Astrocyte (in vitro differentiated cells and primary cell): ENCODE data around the gene CD99L2. TPM values are rescaled to one million over a fixed set of nuclear protein-coding genes. Genes with fewer than 3 reads are reported as not detected.

Experiments used
- DNase-seq: peaks from one replicate; pipeline ENCODE4 v3.0.0-alpha.2; 2010; ENCODE audit warnings: low read depth
- FAIRE-seq: peaks from 2 replicates; lab custom pipeline; 2011; peaks lifted over from hg19 to GRCh38; lab: Jason Lieb, UNC
- H2AFZ ChIP-seq: 2 replicates; pipeline ENCODE4 v1.6.0; 2012; ENCODE audit warnings: low read depth, low read length, inconsistent platforms
- H3K27ac ChIP-seq: 2 replicates; pipeline ENCODE4 v1.5.1; 2011; ENCODE audit warnings: low read depth, low read length, inconsistent platforms
- H3K27me3 ChIP-seq: 2 replicates; pipeline ENCODE4 v1.6.0; 2011; ENCODE audit warnings: low read length, inconsistent platforms; ENCODE audit not compliant: insufficient read depth
- H3K36me3 ChIP-seq: 2 replicates; pipeline ENCODE4 v1.5.1; 2011; ENCODE audit warnings: low read length, inconsistent platforms; ENCODE audit not compliant: insufficient read depth
- H3K4me1 ChIP-seq: 2 replicates; pipeline ENCODE4 v1.5.1; 2011; ENCODE audit warnings: low read length, inconsistent platforms; ENCODE audit not compliant: insufficient read depth
- H3K4me2 ChIP-seq: 2 replicates; pipeline ENCODE4 v1.6.0; 2012; ENCODE audit warnings: low read length, inconsistent platforms
- H3K4me3 ChIP-seq: 2 replicates; pipeline ENCODE4 v1.5.1; 2011; ENCODE audit warnings: low read depth, mild to moderate bottlenecking, low read length, inconsistent platforms; ENCODE audit not compliant: insufficient read depth
- H3K79me2 ChIP-seq: 2 replicates; pipeline ENCODE4 v1.6.0; 2012; ENCODE audit warnings: mild to moderate bottlenecking, low read length, inconsistent platforms; ENCODE audit not compliant: insufficient read depth
- H3K9ac ChIP-seq: 2 replicates; pipeline ENCODE4 v1.6.0; 2012; ENCODE audit warnings: mild to moderate bottlenecking, low read length, inconsistent platforms
- H3K9me3 ChIP-seq: 2 replicates; pipeline ENCODE4 v1.5.1; 2012; ENCODE audit warnings: low read depth, mild to moderate bottlenecking, low read length, inconsistent platforms; ENCODE audit not compliant: insufficient read depth
- H4K20me1 ChIP-seq: 2 replicates; pipeline ENCODE4 v1.6.0; 2012; ENCODE audit warnings: low read length, inconsistent platforms; ENCODE audit not compliant: insufficient read depth
- H3K27ac Mint-ChIP-seq: one replicate; pipeline ENCODE4 v1.8.0; 2021; ENCODE audit warnings: mild to moderate bottlenecking, mixed read lengths; ENCODE audit not compliant: unreplicated experiment
- H3K27me3 Mint-ChIP-seq: one replicate; pipeline ENCODE4 v1.8.0; 2021; ENCODE audit warnings: low read depth, mixed read lengths; ENCODE audit not compliant: unreplicated experiment
- H3K36me3 Mint-ChIP-seq: one replicate; pipeline ENCODE4 v1.8.0; 2021; ENCODE audit warnings: low read depth, mixed read lengths; ENCODE audit not compliant: unreplicated experiment
- H3K4me1 Mint-ChIP-seq: one replicate; pipeline ENCODE4 v1.8.0; 2021; ENCODE audit warnings: low read depth, mixed read lengths; ENCODE audit not compliant: unreplicated experiment
- H3K4me3 Mint-ChIP-seq: one replicate; pipeline ENCODE4 v1.8.0; 2021; ENCODE audit warnings: mild to moderate bottlenecking, moderate library complexity, mixed read lengths; ENCODE audit not compliant: unreplicated experiment
- H3K9me3 Mint-ChIP-seq: one replicate; pipeline ENCODE4 v1.8.0; 2021; ENCODE audit warnings: mild to moderate bottlenecking, mixed read lengths; ENCODE audit not compliant: unreplicated experiment
- EZH2 ChIP-seq: IDR thresholded peaks from 2 replicates; pipeline ENCODE4 v1.6.1; 2012; ENCODE audit warnings: mild to moderate bottlenecking, low read length, inconsistent platforms; ENCODE audit not compliant: insufficient read depth
- total RNA-seq: library from RNA; stranded (reverse); gene quantifications from 2 replicates; pipeline ENCODE4 v1.2.1, GENCODE V29; 2021
- TF ChIP-seq, protein P1 (sequence below): IDR thresholded peaks from 2 replicates; pipeline ENCODE4 v1.5.1; 2011; ENCODE audit warnings: low read depth, mild to moderate bottlenecking, inconsistent platforms, low read length, moderate library complexity; ENCODE audit not compliant: insufficient read depth

CD99L2 gene
- total RNA-seq, 1 donor from 2014 or later, result 38.4 TPM

DNA sequence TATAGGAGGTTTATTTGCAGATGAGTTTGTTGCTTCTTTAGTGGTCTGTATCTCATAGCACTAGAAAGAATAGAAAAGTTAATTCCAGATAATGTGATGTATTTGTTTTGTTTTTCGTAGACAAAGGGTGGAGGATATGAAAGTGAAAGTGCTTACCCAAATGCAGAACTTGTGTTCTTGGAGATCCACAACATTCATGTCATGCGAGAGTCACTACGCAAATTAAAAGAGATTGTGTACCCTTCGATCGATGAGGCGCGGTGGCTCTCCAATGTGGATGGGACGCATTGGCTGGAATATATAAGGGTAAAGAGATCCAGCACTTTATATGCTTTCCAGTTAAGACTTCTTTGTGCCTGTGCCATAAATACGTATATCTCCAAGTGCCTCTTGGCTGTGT is 162.0 kb downstream of the CD99L2 start:
- H3K9me3 Mint-ChIP-seq, result no peaks in the 10 kb centered on the region
- H3K4me1 ChIP-seq, result peaks cover 6% of the 10 kb centered on the region
- H3K9ac ChIP-seq, result no peak overlapping the region
- no peaks in the 10 kb centered on the region for H3K27me3 ChIP-seq
- DNase-seq, result no peak
- H3K4me1 Mint-ChIP-seq, result peaks cover 6% of the 10 kb centered on the region
- no peak overlapping the region for H3K27ac Mint-ChIP-seq
- H3K4me3 ChIP-seq, result no peak overlapping the region
- H3K79me2 ChIP-seq, result no peaks in the 10 kb centered on the region
- H3K4me2 ChIP-seq, result no peak overlapping the region
- peaks cover 7% of the 10 kb centered on the region for H3K36me3 ChIP-seq
- H3K36me3 Mint-ChIP-seq, result no peaks in the 10 kb centered on the region
- FAIRE-seq, result no peak
- H3K27ac ChIP-seq, result no peak overlapping the region
- H3K27me3 Mint-ChIP-seq, result no peaks in the 10 kb centered on the region
- H3K4me3 Mint-ChIP-seq, result no peak overlapping the region
- H2AFZ ChIP-seq, result no peak overlapping the region
- H3K9me3 ChIP-seq, result no peaks in the 10 kb centered on the region
- TF ChIP-seq, protein P1, sequence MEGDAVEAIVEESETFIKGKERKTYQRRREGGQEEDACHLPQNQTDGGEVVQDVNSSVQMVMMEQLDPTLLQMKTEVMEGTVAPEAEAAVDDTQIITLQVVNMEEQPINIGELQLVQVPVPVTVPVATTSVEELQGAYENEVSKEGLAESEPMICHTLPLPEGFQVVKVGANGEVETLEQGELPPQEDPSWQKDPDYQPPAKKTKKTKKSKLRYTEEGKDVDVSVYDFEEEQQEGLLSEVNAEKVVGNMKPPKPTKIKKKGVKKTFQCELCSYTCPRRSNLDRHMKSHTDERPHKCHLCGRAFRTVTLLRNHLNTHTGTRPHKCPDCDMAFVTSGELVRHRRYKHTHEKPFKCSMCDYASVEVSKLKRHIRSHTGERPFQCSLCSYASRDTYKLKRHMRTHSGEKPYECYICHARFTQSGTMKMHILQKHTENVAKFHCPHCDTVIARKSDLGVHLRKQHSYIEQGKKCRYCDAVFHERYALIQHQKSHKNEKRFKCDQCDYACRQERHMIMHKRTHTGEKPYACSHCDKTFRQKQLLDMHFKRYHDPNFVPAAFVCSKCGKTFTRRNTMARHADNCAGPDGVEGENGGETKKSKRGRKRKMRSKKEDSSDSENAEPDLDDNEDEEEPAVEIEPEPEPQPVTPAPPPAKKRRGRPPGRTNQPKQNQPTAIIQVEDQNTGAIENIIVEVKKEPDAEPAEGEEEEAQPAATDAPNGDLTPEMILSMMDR, result no peak
- TF ChIP-seq EZH2, result no peak
- no peaks in the 10 kb centered on the region for H4K20me1 ChIP-seq

DNA sequence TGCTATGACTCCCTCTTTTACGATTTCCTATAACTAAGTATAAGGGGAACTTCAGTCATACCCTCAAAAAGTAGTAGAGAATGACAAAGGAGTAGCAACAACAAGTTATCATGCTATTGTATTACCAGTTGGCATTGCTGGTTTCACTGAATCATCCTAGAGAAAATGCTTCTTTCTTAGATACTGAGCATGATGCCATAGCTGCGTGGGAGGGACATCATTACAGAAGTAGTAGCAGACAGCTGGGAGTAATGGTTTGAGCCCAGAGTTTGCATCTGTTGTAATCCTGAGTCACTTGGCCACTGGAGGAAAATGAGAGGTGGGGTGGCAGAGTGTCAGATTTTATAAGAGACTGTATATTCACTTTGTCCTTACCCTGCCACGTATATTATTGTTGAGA is 166.7 kb downstream of the CD99L2 start:
- no peak overlapping the region for H2AFZ ChIP-seq
- H3K4me2 ChIP-seq, result peak overlapping the region; percentile 51
- no peaks in the 10 kb centered on the region for H4K20me1 ChIP-seq
- H3K9me3 ChIP-seq, result no peaks in the 10 kb centered on the region
- no peaks in the 10 kb centered on the region for H3K27me3 ChIP-seq
- Mint-ChIP-seq H3K36me3 (peaks cover 2% of the 10 kb centered on the region), H3K4me3 (no peak overlapping the region), H3K9me3 (no peaks in the 10 kb centered on the region), H3K4me1 (peaks cover 8% of the 10 kb centered on the region), H3K27me3 (no peaks in the 10 kb centered on the region), H3K27ac (peak overlapping the region; percentile 89)
- DNase-seq, result peak; percentile 97
- H3K4me1 ChIP-seq, result peaks cover 9% of the 10 kb centered on the region
- H3K79me2 ChIP-seq, result no peaks in the 10 kb centered on the region
- TF ChIP-seq EZH2, result no peak
- TF ChIP-seq, protein P1, result no peak
- peak; percentile 100 for FAIRE-seq
- peak overlapping the region; percentile 54 for H3K9ac ChIP-seq
- no peak overlapping the region for H3K4me3 ChIP-seq
- peaks cover 3% of the 10 kb centered on the region for H3K36me3 ChIP-seq
- H3K27ac ChIP-seq, result peak overlapping the region; percentile 81

DNA sequence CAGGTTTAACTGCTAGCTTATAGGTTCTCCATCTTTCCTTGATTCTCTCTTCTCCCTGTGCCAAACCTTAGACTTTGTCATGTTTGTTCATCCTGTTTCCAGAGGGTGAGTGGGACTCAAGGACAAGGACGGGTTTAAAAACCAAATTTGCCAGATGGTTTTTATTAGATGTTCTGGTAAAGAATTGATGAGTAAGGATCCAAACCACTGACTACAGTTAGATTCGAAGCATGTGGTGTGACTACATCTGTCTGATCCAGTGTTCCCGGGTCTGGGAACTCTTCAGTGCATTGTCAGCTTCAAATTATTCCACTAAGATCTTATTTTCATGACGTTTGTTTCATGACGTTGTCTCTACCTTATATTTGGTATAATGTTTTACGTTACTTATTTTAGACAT is 167.7 kb downstream of the CD99L2 start:
- H3K4me1 Mint-ChIP-seq, result peaks cover 8% of the 10 kb centered on the region
- Histone ChIP-seq H4K20me1 (no peaks in the 10 kb centered on the region), H3K4me3 (no peak overlapping the region), H3K27me3 (no peaks in the 10 kb centered on the region), H2AFZ (no peak overlapping the region), H3K4me1 (peaks cover 9% of the 10 kb centered on the region), H3K9me3 (no peaks in the 10 kb centered on the region), H3K27ac (no peak overlapping the region), H3K36me3 (peaks cover 3% of the 10 kb centered on the region), H3K79me2 (no peaks in the 10 kb centered on the region), H3K9ac (no peak overlapping the region), H3K4me2 (no peak overlapping the region)
- FAIRE-seq (peak; percentile 99), DNase-seq (peak; percentile 51)
- H3K27me3 Mint-ChIP-seq, result no peaks in the 10 kb centered on the region
- peaks cover 2% of the 10 kb centered on the region for H3K36me3 Mint-ChIP-seq
- no peak overlapping the region for H3K4me3 Mint-ChIP-seq
- peak overlapping the region; percentile 18 for H3K27ac Mint-ChIP-seq
- no peaks in the 10 kb centered on the region for H3K9me3 Mint-ChIP-seq
- no peak for TF ChIP-seq EZH2
- TF ChIP-seq, protein P1, result no peak
